H9 (cell line): ENCODE measurements around the gene SH2D3C. TPM values are rescaled to one million over a fixed set of nuclear protein-coding genes. Genes with fewer than 3 reads are reported as not detected.

Source experiments
- DNase-seq: peaks from one replicate; pipeline ENCODE4 v3.0.0-alpha.2; 2017
- H2AFZ ChIP-seq: one replicate; pipeline ENCODE4 v1.6.1; 2013; ENCODE audit warnings: mild to moderate bottlenecking, low read length, control low read depth, moderate library complexity
- H2AK5ac ChIP-seq: 2 replicates; pipeline ENCODE4 v1.6.1; 2013; ENCODE audit warnings: low read length, control low read depth, mixed read lengths; ENCODE audit not compliant: insufficient read length
- H2BK120ac ChIP-seq: one replicate; pipeline ENCODE4 v1.6.1; 2013; ENCODE audit warnings: low read depth, mild to moderate bottlenecking, low read length, control low read depth, inconsistent platforms; ENCODE audit not compliant: poor library complexity, severe bottlenecking
- H2BK12ac ChIP-seq: 2 replicates; pipeline ENCODE4 v1.6.1; 2013; ENCODE audit warnings: low read length, control low read depth, mixed read lengths, low read depth; ENCODE audit not compliant: insufficient read length
- H2BK15ac ChIP-seq: 2 replicates; pipeline ENCODE4 v1.6.1; 2013; ENCODE audit warnings: low read depth, low read length, control low read depth
- H2BK20ac ChIP-seq: one replicate; pipeline ENCODE4 v1.6.1; 2013; ENCODE audit warnings: low read depth, mild to moderate bottlenecking, low read length, control low read depth, inconsistent platforms; ENCODE audit not compliant: poor library complexity, severe bottlenecking
- H2BK5ac ChIP-seq: 2 replicates; pipeline ENCODE4 v1.6.1; 2013; ENCODE audit warnings: low read length, control low read depth, mixed read lengths; ENCODE audit not compliant: insufficient read length
- H3K14ac ChIP-seq: 2 replicates; pipeline ENCODE4 v1.6.1; 2013; ENCODE audit warnings: low read length, control low read depth; ENCODE audit not compliant: insufficient read depth
- H3K18ac ChIP-seq: 2 replicates; pipeline ENCODE4 v1.6.1; 2013; ENCODE audit warnings: low read depth, mild to moderate bottlenecking, mixed read lengths, low read length, control low read depth; ENCODE audit not compliant: insufficient read length
- H3K23ac ChIP-seq: 2 replicates; pipeline ENCODE4 v1.6.1; 2013; ENCODE audit warnings: low read length, control low read depth, mixed read lengths, low read depth; ENCODE audit not compliant: insufficient read length
- H3K23me2 ChIP-seq: 2 replicates; pipeline ENCODE4 v1.6.1; 2013; ENCODE audit warnings: low read depth, mild to moderate bottlenecking, mixed read lengths, low read length, control low read depth; ENCODE audit not compliant: insufficient read length, poor library complexity, severe bottlenecking
- H3K27ac ChIP-seq: 2 replicates; pipeline ENCODE4 v1.5.1; 2013; ENCODE audit warnings: low read length, control low read depth, mixed read lengths, low read depth; ENCODE audit not compliant: insufficient read length
- H3K27me3 ChIP-seq: 2 replicates; pipeline ENCODE4 v1.6.1; 2013; ENCODE audit warnings: low read length, control low read depth, inconsistent platforms; ENCODE audit not compliant: insufficient read depth
- H3K4ac ChIP-seq: 2 replicates; pipeline ENCODE4 v1.6.1; 2013; ENCODE audit warnings: low read depth, mild to moderate bottlenecking, control low read depth, inconsistent platforms, low read length, moderate library complexity
- H3K4me1 ChIP-seq: 2 replicates; pipeline ENCODE4 v1.6.1; 2013; ENCODE audit warnings: low read length, control low read depth, inconsistent platforms; ENCODE audit not compliant: insufficient read depth
- H3K4me2 ChIP-seq: 2 replicates; pipeline ENCODE4 v1.6.1; 2013; ENCODE audit warnings: low read length, control low read depth, mixed read lengths; ENCODE audit not compliant: insufficient read length, insufficient read depth
- H3K56ac ChIP-seq: 2 replicates; pipeline ENCODE4 v1.6.1; 2013; ENCODE audit warnings: low read depth, mild to moderate bottlenecking, mixed read lengths, low read length, control low read depth; ENCODE audit not compliant: insufficient read length
- H3K79me1 ChIP-seq: 2 replicates; pipeline ENCODE4 v1.6.1; 2013; ENCODE audit warnings: low read depth, mild to moderate bottlenecking, moderate library complexity, low read length, control low read depth, inconsistent platforms; ENCODE audit not compliant: insufficient read depth, poor library complexity, severe bottlenecking
- H3K79me2 ChIP-seq: 2 replicates; pipeline ENCODE4 v1.6.1; 2013; ENCODE audit warnings: low read length, control low read depth, inconsistent platforms; ENCODE audit not compliant: insufficient read depth
- H3K9ac ChIP-seq: 2 replicates; pipeline ENCODE4 v1.6.1; 2013; ENCODE audit warnings: low read length, control low read depth, mixed read lengths; ENCODE audit not compliant: insufficient read length; ENCODE audit errors: extremely low read depth
- H3K9me3 ChIP-seq: one replicate; pipeline ENCODE4 v1.6.1; 2013; ENCODE audit warnings: low read depth, low read length, inconsistent platforms; ENCODE audit not compliant: control insufficient read depth
- H3T11ph ChIP-seq: one replicate; pipeline ENCODE4 v1.6.1; 2013; ENCODE audit warnings: mild to moderate bottlenecking, low read length, control low read depth, inconsistent platforms
- H4K20me1 ChIP-seq: one replicate; pipeline ENCODE4 v1.6.1; 2013; ENCODE audit not compliant: control insufficient read depth, insufficient read length, insufficient read depth
- H4K5ac ChIP-seq: 2 replicates; pipeline ENCODE4 v1.6.1; 2013; ENCODE audit warnings: low read depth, mild to moderate bottlenecking, mixed read lengths, low read length, control low read depth; ENCODE audit not compliant: insufficient read length
- H4K8ac ChIP-seq: replicated peaks from 2 replicates; pipeline ENCODE4 v1.6.1; 2013; ENCODE audit warnings: low read length, control low read depth, mixed read lengths, low read depth; ENCODE audit not compliant: insufficient read length
- H4K91ac ChIP-seq: 2 replicates; pipeline ENCODE4 v1.6.1; 2013; ENCODE audit warnings: low read depth, mild to moderate bottlenecking, moderate library complexity, mixed read lengths, low read length, control low read depth; ENCODE audit not compliant: insufficient read length
- H3K27ac Mint-ChIP-seq, 3 experiments: 2 replicates in 2 of 3; 3 replicates in 1 of 3; pipeline ENCODE4 v1.8.0; 2020 to 2021; ENCODE audit warnings: mixed read lengths in 3 of 3, mild to moderate bottlenecking in 1 of 3, moderate library complexity in 1 of 3
- H3K27me3 Mint-ChIP-seq: 2 replicates; pipeline ENCODE4 v1.8.0; 2021; ENCODE audit warnings: low read depth, mild to moderate bottlenecking, moderate library complexity, mixed read lengths
- H3K36me3 Mint-ChIP-seq, 3 experiments: 2 replicates in 2 of 3; 3 replicates in 1 of 3; pipeline ENCODE4 v1.8.0; 2020 to 2021; ENCODE audit warnings: low read depth in 3 of 3, mixed read lengths in 3 of 3; ENCODE audit not compliant: insufficient read depth in 1 of 3
- H3K4me1 Mint-ChIP-seq, 2 experiments: 2 replicates each; pipeline ENCODE4 v1.8.0; 2020; ENCODE audit warnings: mixed read lengths in 2 of 2
- H3K4me3 Mint-ChIP-seq, 2 experiments: 2 replicates in 1 of 2; 3 replicates in 1 of 2; pipeline ENCODE4 v1.8.0; 2020 to 2021; ENCODE audit warnings: mild to moderate bottlenecking in 2 of 2, mixed read lengths in 2 of 2, moderate library complexity in 1 of 2
- H3K9me3 Mint-ChIP-seq, 2 experiments: 2 replicates in 1 of 2; 3 replicates in 1 of 2; pipeline ENCODE4 v1.8.0; 2020; ENCODE audit warnings: mild to moderate bottlenecking in 2 of 2, mixed read lengths in 2 of 2, moderate library complexity in 1 of 2
- WGBS: extraction: QIAGEN DNeasy Blood & Tissue Kit; methylation state at CpG from one replicate; pipeline ENCODE4 v1.1.7; 2013; ENCODE audit warnings: missing lambda C conversion rate, low lambda C conversion rate, mixed read lengths; ENCODE audit not compliant: insufficient read length; ENCODE audit errors: extremely low coverage; 5-methylcytosine and 5-hydroxymethylcytosine counted together
- total RNA-seq: library from RNA; stranded (reverse); gene quantifications from 2 replicates; pipeline ENCODE4 v1.2.1, GENCODE V29; 2021
- TF ChIP-seq, protein P1 (sequence below): fragments of 200-600 bp; sonication (generic); conservative IDR thresholded peaks from 3 replicates; pipeline ENCODE4 v1.8.0; 2021; ENCODE audit warnings: antibody characterized with exemption, mild to moderate bottlenecking

The SH2D3C gene
- total RNA-seq, 1 experiment from 2014 or later = 1.7 TPM

GRCh38 chr9:127776924-127777289 lies 1.6 kb downstream of the SH2D3C start:
- no peak overlapping the region for H2AFZ ChIP-seq

More at GRCh38 chr9:127776924-127777289, 1.6 kb downstream of the SH2D3C start:
- Histone ChIP-seq H2BK5ac (no peak overlapping the region), H4K20me1 (no peaks in the 10 kb centered on the region), H3K27me3 (no peaks in the 10 kb centered on the region; the same call in 1 of the 2 replicates), H2BK12ac (no peak overlapping the region), H3K23me2 (peaks cover 2% of the 10 kb centered on the region), H3K79me1 (no peaks in the 10 kb centered on the region), H3K56ac (no peak overlapping the region), H3K4me2 (no peak overlapping the region), H3K14ac (no peak overlapping the region), H3K18ac (no peak overlapping the region), H2BK120ac (no peak overlapping the region), H3K79me2 (no peaks in the 10 kb centered on the region), H4K8ac (no peak overlapping the region), H3K4ac (no peak overlapping the region), H3T11ph (no peak overlapping the region), H3K9me3 (no peaks in the 10 kb centered on the region), H2BK15ac (no peak overlapping the region), H3K27ac (no peak overlapping the region), H4K91ac (no peak overlapping the region), H2BK20ac (no peak overlapping the region), H2AK5ac (no peak overlapping the region), H3K23ac (no peak overlapping the region), H3K9ac (no peak overlapping the region), H3K4me1 (no peaks in the 10 kb centered on the region; the same call in 1 of the 2 replicates), H4K5ac (no peak overlapping the region)
- Mint-ChIP-seq H3K4me1 (peaks cover 7 to 27% of the 10 kb centered on the region in 2 experiments), H3K4me3 (no peak overlapping the region), H3K9me3 (no peaks in the 10 kb centered on the region), H3K36me3 (no peaks in the 10 kb centered on the region), H3K27me3 (no peaks in the 10 kb centered on the region), H3K27ac (peak overlapping the region in 1 of 3 experiments; percentile 94; a peak in 2 of 7 replicates)
- TF ChIP-seq, protein P1, sequence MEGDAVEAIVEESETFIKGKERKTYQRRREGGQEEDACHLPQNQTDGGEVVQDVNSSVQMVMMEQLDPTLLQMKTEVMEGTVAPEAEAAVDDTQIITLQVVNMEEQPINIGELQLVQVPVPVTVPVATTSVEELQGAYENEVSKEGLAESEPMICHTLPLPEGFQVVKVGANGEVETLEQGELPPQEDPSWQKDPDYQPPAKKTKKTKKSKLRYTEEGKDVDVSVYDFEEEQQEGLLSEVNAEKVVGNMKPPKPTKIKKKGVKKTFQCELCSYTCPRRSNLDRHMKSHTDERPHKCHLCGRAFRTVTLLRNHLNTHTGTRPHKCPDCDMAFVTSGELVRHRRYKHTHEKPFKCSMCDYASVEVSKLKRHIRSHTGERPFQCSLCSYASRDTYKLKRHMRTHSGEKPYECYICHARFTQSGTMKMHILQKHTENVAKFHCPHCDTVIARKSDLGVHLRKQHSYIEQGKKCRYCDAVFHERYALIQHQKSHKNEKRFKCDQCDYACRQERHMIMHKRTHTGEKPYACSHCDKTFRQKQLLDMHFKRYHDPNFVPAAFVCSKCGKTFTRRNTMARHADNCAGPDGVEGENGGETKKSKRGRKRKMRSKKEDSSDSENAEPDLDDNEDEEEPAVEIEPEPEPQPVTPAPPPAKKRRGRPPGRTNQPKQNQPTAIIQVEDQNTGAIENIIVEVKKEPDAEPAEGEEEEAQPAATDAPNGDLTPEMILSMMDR = no peak
- no peak for DNase-seq
- no CpG with 5 or more reads among the region's 5 CpGs for WGBS
